ENCODE data around the gene ASH1L.

ASH1L gene

DNA sequence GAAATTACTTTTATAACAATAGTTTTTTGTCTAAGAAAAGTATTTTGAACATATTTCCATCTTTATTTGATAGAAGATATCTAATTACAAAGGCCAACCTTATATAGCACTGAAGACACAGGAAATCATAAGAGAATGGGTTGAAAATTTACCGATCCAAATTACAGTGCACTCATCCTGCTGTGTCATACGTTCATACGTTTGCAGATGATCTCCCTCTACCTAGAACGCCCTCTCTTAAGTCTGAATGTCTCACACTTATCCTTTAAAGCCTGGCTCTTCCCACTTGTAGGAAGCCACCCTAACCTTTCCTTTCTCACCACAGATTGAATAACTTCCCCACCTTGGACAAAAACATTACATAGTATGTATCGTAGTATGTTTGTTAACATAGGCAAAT is 9.3 kb downstream of the ASH1L start:
- Histone ChIP-seq H3K27me3 (replicated peaks) (no peaks in the 10 kb centered on the region), H3K4me3 (ENCODE audit: low read depth, low read length) (no peak overlapping the region), H3K27ac (no peak overlapping the region), H3K36me3 (replicated peaks) (no peaks in the 10 kb centered on the region)
- in situ Hi-C loops (cut with HindIII; ENCODE audit: low pct_ligation_motif_present, low sequenced_read_pairs), result no loop called here
- TF ChIP-seq, protein P1, sequence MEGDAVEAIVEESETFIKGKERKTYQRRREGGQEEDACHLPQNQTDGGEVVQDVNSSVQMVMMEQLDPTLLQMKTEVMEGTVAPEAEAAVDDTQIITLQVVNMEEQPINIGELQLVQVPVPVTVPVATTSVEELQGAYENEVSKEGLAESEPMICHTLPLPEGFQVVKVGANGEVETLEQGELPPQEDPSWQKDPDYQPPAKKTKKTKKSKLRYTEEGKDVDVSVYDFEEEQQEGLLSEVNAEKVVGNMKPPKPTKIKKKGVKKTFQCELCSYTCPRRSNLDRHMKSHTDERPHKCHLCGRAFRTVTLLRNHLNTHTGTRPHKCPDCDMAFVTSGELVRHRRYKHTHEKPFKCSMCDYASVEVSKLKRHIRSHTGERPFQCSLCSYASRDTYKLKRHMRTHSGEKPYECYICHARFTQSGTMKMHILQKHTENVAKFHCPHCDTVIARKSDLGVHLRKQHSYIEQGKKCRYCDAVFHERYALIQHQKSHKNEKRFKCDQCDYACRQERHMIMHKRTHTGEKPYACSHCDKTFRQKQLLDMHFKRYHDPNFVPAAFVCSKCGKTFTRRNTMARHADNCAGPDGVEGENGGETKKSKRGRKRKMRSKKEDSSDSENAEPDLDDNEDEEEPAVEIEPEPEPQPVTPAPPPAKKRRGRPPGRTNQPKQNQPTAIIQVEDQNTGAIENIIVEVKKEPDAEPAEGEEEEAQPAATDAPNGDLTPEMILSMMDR (IDR thresholded peaks at IDR 0.05; ENCODE audit: low read depth, low read length, missing control alignments), result no peak
- DNase-seq, result no peak

- H3K27me3 ChIP-seq (replicated peaks), result no peaks in the 10 kb centered on the region
- no peak overlapping the region for H3K27ac ChIP-seq
- no peak overlapping the region for H3K4me3 ChIP-seq (ENCODE audit: low read depth, low read length)
- no peaks in the 10 kb centered on the region for H3K36me3 ChIP-seq (replicated peaks)
- no peak for DNase-seq
- TF ChIP-seq, protein P1 (IDR thresholded peaks at IDR 0.05; ENCODE audit: low read depth, low read length, missing control alignments), result no peak
- in situ Hi-C loops (cut with HindIII; ENCODE audit: low pct_ligation_motif_present, low sequenced_read_pairs), result no loop called here
These were observed 13.9 kb downstream of the ASH1L start for GRCh38 chr1:155548706-155549105.

GRCh38 chr1:155540000-155540874 is 22.4 kb downstream of the ASH1L start:
- H3K27me3 ChIP-seq (replicated peaks), result no peaks in the 10 kb centered on the region
- H3K4me3 ChIP-seq (ENCODE audit: low read depth, low read length), result no peak overlapping the region
- no peaks in the 10 kb centered on the region for H3K36me3 ChIP-seq (replicated peaks)
- in situ Hi-C loops (cut with HindIII; ENCODE audit: low pct_ligation_motif_present, low sequenced_read_pairs), result no loop called here
- no peak overlapping the region for H3K27ac ChIP-seq
- DNase-seq, result no peak
- TF ChIP-seq, protein P1 (IDR thresholded peaks at IDR 0.05; ENCODE audit: low read depth, low read length, missing control alignments), result no peak

GRCh38 chr1:155537193-155537592 is 25.4 kb downstream of the ASH1L start:
- no peak overlapping the region for H3K4me3 ChIP-seq (ENCODE audit: low read depth, low read length)
- H3K27ac ChIP-seq, result no peak overlapping the region
- in situ Hi-C loops (cut with HindIII; ENCODE audit: low pct_ligation_motif_present, low sequenced_read_pairs), result no loop called here
- H3K27me3 ChIP-seq (replicated peaks), result no peaks in the 10 kb centered on the region
- no peaks in the 10 kb centered on the region for H3K36me3 ChIP-seq (replicated peaks)
- DNase-seq, result no peak
- TF ChIP-seq, protein P1 (IDR thresholded peaks at IDR 0.05; ENCODE audit: low read depth, low read length, missing control alignments), result no peak

DNA sequence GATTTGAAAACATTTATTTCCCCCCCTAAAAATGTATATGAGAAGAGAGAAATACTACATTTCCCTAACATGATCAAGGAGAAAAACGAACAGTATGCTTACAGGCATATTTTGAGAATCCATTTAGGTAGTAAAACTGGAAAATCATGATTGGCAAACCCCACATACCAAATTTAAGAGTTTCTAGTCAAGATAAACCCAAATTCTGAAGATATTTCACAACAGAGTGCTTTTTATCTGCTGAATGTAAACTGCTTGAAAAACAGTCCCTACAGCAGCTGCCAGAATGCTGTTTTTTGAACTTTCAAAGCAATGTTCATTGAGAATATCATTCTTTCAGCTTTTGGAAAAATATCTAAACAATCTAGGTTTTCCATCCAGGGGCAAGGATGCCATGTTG is 31.0 kb downstream of the ASH1L start:
- H3K27ac ChIP-seq, result no peak overlapping the region
- no peak for DNase-seq
- in situ Hi-C loops (cut with HindIII; ENCODE audit: low pct_ligation_motif_present, low sequenced_read_pairs), result no loop called here

More for the DNA sequence above, 31.0 kb downstream of the ASH1L start:
- no peaks in the 10 kb centered on the region for H3K36me3 ChIP-seq (replicated peaks)
- H3K4me3 ChIP-seq (ENCODE audit: low read depth, low read length), result no peak overlapping the region
- TF ChIP-seq, protein P1 (IDR thresholded peaks at IDR 0.05; ENCODE audit: low read depth, low read length, missing control alignments), result no peak
- no peaks in the 10 kb centered on the region for H3K27me3 ChIP-seq (replicated peaks)

Data from brain microvascular endothelial cell (primary cell).